Measurements from ENCODE around the gene PAH.

Gene PAH

GRCh38 chr12:102917026-102917787, at the start of gene PAH:
Gene PAH (minus strand): TSS chr12:102917244. CDS start chr12:102917130, 114 bp downstream.
- DNase-seq = no peak

GRCh38 chr12:102966200-102966863, 49.3 kb upstream of the PAH start:
- DNase-seq = no peak

- no peak for DNase-seq
These were observed 48.5 kb upstream of the PAH start for GRCh38 chr12:102965281-102966155.

GRCh38 chr12:102964872-102965271, 47.8 kb upstream of the PAH start:
- DNase-seq = no peak

- no peak for DNase-seq
These were observed 46.8 kb upstream of the PAH start for GRCh38 chr12:102963796-102964195.

GRCh38 chr12:102962986-102963385, 45.9 kb upstream of the PAH start:
- no peak for DNase-seq

GRCh38 chr12:102962532-102962931, 45.5 kb upstream of the PAH start:
- DNase-seq = no peak

GRCh38 chr12:102961466-102961855, 44.4 kb upstream of the PAH start:
- DNase-seq = no peak

GRCh38 chr12:102960766-102961465, 43.9 kb upstream of the PAH start:
- DNase-seq = no peak

- DNase-seq = no peak
These were observed 42.3 kb upstream of the PAH start for GRCh38 chr12:102959391-102959790.

GRCh38 chr12:102958830-102959176, 41.8 kb upstream of the PAH start:
- no peak for DNase-seq

GRCh38 chr12:102958073-102958829, 41.2 kb upstream of the PAH start:
- DNase-seq = no peak

GRCh38 chr12:102957339-102958050, 40.5 kb upstream of the PAH start, which contains the start of gene ASCL1:
Gene ASCL1 (plus strand): TSS chr12:102957674. CDS start chr12:102958245, 571 bp downstream.
- no peak for DNase-seq

- DNase-seq = no peak
These were observed 39.8 kb upstream of the PAH start for GRCh38 chr12:102956738-102957327.

- DNase-seq = no peak
These were observed 39.1 kb upstream of the PAH start for GRCh38 chr12:102955926-102956737.

GRCh38 chr12:102954134-102954533, 37.1 kb upstream of the PAH start:
- DNase-seq = no peak

GRCh38 chr12:102953221-102953620, 36.2 kb upstream of the PAH start:
- DNase-seq = no peak

GRCh38 chr12:102951841-102952240, 34.8 kb upstream of the PAH start:
- DNase-seq = no peak

GRCh38 chr12:102950950-102951619, 34.0 kb upstream of the PAH start:
- no peak for DNase-seq
